HepG2 (cell line): Measurements from ENCODE around the gene MYBPC2. TPM values are rescaled to one million over a fixed set of nuclear protein-coding genes. Genes with fewer than 3 reads are reported as not detected.

Source experiments
- EP300 ChIP-seq, 3 experiments: sonication (generic) in 1 of 3; formaldehyde crosslinking in 1 of 3; IDR thresholded peaks; 2 replicates each; pipeline versions ENCODE4 v1.5.1 to v1.6.1; 2011 to 2020; ENCODE audit warnings: low read depth in 2 of 3, low read length in 2 of 3, borderline replicate concordance in 1 of 3, improper control_type of control experiment in 1 of 3, mild to moderate bottlenecking in 1 of 3, missing genetic modification reagents in 1 of 3, moderate library complexity in 1 of 3
- HDAC2 ChIP-seq: sonication (generic); formaldehyde crosslinking; IDR thresholded peaks from 2 replicates; pipeline ENCODE4 v1.4.0; 2020; ENCODE audit warnings: missing genetic modification reagents
- ZNF136 ChIP-seq: sonication (generic); formaldehyde crosslinking; IDR thresholded peaks from 2 replicates; pipeline ENCODE4 v1.8.1; 2022; ENCODE audit warnings: low read depth, mild to moderate bottlenecking, moderate library complexity, missing genetic modification reagents
- ZNF207 ChIP-seq: fragments of 450-650 bp; IDR thresholded peaks from 2 replicates; pipeline ENCODE4 v1.6.1; 2016; ENCODE audit warnings: antibody characterized with exemption, borderline replicate concordance
- ZNF383 ChIP-seq: sonication (generic); formaldehyde crosslinking; IDR thresholded peaks from 2 replicates; pipeline ENCODE4 v1.4.0; 2020; ENCODE audit warnings: missing genetic modification reagents, mild to moderate bottlenecking, borderline replicate concordance
- polyA plus RNA-seq, 8 experiments: library from polyadenylated mRNA; depleted of rRNA in 3 of 8; stranded (reverse) in 7 of 8; unstranded in 1 of 8; fragments of >200 nt; fragmentation: Illumina TruSeq in 4 of 8; extraction: Trizol in 4 of 8; gene quantifications; 2 replicates each; pipeline versions ENCODE4 v1.2.1 to v1.2.3, GENCODE V29; 2011 to 2016; ENCODE audit warnings: low read depth in 4 of 8, missing spikeins in 1 of 8, mixed read lengths in 1 of 8; ENCODE audit not compliant: insufficient read depth in 1 of 8
- total RNA-seq, 5 experiments: library from RNA; depleted of rRNA; stranded (reverse); fragments of >200 nt; fragmentation: Illumina TruSeq; extraction: Trizol; gene quantifications; 2 replicates each; pipeline ENCODE4 v1.2.3, GENCODE V29; 2016; ENCODE audit warnings: low read depth in 1 of 5
- TF ChIP-seq, protein P1 (sequence below): sonication (generic); formaldehyde crosslinking; IDR thresholded peaks from 2 replicates; pipeline ENCODE4 v1.5.0; 2020; ENCODE audit warnings: mild to moderate bottlenecking, missing genetic modification reagents, borderline replicate concordance
- TF ChIP-seq, protein P2 (sequence below): sonication (generic); formaldehyde crosslinking; IDR thresholded peaks from 2 replicates; pipeline ENCODE4 v1.9.0; 2022; ENCODE audit warnings: low read depth, missing genetic modification reagents
- TF ChIP-seq, protein P3 (sequence below): sonication (generic); formaldehyde crosslinking; IDR thresholded peaks from 2 replicates; pipeline ENCODE4 v1.4.0; 2020; ENCODE audit warnings: low read depth, mild to moderate bottlenecking, missing genetic modification reagents

Gene MYBPC2
- total and polyA plus RNA-seq, 2 of the 13 experiments (the other 11 are each of a cell fraction or from before 2014, with no cell fraction given): not detected

DNA sequence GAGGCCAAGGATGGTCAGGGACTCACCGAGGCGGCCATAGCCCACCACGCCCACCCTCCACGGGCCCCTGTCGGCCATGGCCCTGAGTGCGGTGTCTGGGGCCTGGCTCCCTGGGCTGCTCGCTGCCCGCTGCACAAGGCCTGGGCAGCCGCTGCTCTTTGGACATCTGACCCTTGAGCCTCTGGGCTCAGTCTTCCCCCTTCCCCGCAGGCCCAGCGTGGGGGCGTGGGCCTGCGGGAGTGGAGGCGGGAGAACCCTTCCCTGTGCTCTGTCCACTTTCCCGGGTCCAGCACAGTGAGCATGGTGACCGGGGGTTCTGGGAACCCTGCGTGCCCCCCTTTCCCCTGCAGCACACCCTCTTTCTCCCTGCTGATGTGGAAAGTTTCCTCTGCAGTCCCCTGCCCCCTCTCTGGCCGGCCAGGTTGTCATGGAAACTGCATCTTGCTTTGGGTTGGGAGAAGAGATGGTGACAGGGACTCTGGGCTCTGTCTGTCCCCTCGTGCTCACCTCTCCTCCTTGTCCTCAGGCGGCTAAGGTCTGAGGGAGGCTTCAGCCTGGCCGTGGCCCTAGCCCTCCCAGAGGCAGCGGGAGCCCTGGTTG lies 81.2 kb downstream of the MYBPC2 start, which contains the start of gene ASPDH (continued):
- TF ChIP-seq, protein P1, sequence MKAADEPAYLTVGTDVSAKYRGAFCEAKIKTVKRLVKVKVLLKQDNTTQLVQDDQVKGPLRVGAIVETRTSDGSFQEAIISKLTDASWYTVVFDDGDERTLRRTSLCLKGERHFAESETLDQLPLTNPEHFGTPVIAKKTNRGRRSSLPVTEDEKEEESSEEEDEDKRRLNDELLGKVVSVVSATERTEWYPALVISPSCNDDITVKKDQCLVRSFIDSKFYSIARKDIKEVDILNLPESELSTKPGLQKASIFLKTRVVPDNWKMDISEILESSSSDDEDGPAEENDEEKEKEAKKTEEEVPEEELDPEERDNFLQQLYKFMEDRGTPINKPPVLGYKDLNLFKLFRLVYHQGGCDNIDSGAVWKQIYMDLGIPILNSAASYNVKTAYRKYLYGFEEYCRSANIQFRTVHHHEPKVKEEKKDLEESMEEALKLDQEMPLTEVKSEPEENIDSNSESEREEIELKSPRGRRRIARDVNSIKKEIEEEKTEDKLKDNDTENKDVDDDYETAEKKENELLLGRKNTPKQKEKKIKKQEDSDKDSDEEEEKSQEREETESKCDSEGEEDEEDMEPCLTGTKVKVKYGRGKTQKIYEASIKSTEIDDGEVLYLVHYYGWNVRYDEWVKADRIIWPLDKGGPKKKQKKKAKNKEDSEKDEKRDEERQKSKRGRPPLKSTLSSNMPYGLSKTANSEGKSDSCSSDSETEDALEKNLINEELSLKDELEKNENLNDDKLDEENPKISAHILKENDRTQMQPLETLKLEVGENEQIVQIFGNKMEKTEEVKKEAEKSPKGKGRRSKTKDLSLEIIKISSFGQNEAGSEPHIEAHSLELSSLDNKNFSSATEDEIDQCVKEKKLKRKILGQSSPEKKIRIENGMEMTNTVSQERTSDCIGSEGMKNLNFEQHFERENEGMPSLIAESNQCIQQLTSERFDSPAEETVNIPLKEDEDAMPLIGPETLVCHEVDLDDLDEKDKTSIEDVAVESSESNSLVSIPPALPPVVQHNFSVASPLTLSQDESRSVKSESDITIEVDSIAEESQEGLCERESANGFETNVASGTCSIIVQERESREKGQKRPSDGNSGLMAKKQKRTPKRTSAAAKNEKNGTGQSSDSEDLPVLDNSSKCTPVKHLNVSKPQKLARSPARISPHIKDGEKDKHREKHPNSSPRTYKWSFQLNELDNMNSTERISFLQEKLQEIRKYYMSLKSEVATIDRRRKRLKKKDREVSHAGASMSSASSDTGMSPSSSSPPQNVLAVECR (CRISPR knock-in tag): peak; percentile 10; the same call in 1 of the 2 replicates
- TF ChIP-seq ZNF207: no peak
- 0 out of 2 replicates have a peak, but pooled peaks have one; percentile 21 for TF ChIP-seq HDAC2 (CRISPR knock-in tag)
- TF ChIP-seq, protein P2, sequence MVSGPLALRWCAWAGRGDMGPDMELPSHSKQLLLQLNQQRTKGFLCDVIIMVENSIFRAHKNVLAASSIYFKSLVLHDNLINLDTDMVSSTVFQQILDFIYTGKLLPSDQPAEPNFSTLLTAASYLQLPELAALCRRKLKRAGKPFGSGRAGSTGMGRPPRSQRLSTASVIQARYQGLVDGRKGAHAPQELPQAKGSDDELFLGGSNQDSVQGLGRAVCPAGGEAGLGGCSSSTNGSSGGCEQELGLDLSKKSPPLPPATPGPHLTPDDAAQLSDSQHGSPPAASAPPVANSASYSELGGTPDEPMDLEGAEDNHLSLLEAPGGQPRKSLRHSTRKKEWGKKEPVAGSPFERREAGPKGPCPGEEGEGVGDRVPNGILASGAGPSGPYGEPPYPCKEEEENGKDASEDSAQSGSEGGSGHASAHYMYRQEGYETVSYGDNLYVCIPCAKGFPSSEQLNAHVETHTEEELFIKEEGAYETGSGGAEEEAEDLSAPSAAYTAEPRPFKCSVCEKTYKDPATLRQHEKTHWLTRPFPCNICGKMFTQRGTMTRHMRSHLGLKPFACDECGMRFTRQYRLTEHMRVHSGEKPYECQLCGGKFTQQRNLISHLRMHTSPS (CRISPR knock-in tag): 0 out of 2 replicates have a peak, but pooled peaks have one; percentile 43
- no peak for TF ChIP-seq ZNF136
- TF ChIP-seq, protein P3, sequence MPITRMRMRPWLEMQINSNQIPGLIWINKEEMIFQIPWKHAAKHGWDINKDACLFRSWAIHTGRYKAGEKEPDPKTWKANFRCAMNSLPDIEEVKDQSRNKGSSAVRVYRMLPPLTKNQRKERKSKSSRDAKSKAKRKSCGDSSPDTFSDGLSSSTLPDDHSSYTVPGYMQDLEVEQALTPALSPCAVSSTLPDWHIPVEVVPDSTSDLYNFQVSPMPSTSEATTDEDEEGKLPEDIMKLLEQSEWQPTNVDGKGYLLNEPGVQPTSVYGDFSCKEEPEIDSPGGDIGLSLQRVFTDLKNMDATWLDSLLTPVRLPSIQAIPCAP (CRISPR knock-in tag): no peak
- no peak for TF ChIP-seq EP300 (IDR thresholded peaks at IDR 0.05; ENCODE audit: low read depth in 2 of 2, low read length in 2 of 2)
- TF ChIP-seq EP300 (CRISPR knock-in tag; IDR thresholded peaks at IDR 0.05; ENCODE audit: borderline replicate concordance): 0 out of 2 replicates have a peak, but pooled peaks have one; percentile 12
- no peak for TF ChIP-seq ZNF383 (CRISPR knock-in tag)
- TF ChIP-seq, all 625 proteins: peak for 56
